ENCODE data around the gene TENM4.

DNA sequence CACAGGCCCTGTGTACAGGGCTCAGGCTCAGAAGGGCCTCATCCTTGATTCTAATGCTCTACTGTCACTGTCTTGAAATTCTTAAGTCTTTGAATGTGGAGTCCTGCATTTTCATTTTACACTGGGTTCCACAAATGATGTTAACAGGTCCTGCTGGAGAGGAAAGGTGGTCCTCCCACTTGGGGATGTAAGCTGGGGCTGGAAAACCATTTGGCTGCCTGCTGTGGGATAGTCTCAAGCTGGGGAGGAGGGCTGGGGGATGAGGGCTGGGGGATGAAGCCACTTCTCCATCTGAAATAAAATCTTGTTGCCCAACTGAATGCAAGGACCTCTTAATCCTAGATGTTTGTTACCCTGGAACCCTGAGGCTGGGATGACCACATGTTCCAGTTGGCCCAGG lies 423.0 kb downstream of the TENM4 start:
- TF ChIP-seq, protein P1, sequence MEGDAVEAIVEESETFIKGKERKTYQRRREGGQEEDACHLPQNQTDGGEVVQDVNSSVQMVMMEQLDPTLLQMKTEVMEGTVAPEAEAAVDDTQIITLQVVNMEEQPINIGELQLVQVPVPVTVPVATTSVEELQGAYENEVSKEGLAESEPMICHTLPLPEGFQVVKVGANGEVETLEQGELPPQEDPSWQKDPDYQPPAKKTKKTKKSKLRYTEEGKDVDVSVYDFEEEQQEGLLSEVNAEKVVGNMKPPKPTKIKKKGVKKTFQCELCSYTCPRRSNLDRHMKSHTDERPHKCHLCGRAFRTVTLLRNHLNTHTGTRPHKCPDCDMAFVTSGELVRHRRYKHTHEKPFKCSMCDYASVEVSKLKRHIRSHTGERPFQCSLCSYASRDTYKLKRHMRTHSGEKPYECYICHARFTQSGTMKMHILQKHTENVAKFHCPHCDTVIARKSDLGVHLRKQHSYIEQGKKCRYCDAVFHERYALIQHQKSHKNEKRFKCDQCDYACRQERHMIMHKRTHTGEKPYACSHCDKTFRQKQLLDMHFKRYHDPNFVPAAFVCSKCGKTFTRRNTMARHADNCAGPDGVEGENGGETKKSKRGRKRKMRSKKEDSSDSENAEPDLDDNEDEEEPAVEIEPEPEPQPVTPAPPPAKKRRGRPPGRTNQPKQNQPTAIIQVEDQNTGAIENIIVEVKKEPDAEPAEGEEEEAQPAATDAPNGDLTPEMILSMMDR (IDR thresholded peaks at IDR 0.05) = no peak
- TF ChIP-seq FOXM1 (IDR thresholded peaks at IDR 0.05; ENCODE audit: low read depth) (no peak), POLR2AphosphoS5 (IDR thresholded peaks at IDR 0.05; ENCODE audit: low read depth, low read length) (no peak), MXI1 (IDR thresholded peaks at IDR 0.05; ENCODE audit: low read depth, low read length) (no peak), ELF1 (IDR thresholded peaks at IDR 0.05) (no peak), RXRA (IDR thresholded peaks at IDR 0.05; ENCODE audit: borderline replicate concordance, low read depth) (no peak), EP300 (IDR thresholded peaks at IDR 0.05; ENCODE audit: borderline replicate concordance in 1 of 2, low read depth in 1 of 2, low read length in 1 of 2) (no peak), TAF1 (IDR thresholded peaks at IDR 0.05; ENCODE audit: borderline replicate concordance, low read depth, low read length) (no peak), EZH2phosphoT487 (IDR thresholded peaks at IDR 0.05; ENCODE audit: borderline replicate concordance, low read depth) (no peak), CHD2 (IDR thresholded peaks at IDR 0.05; ENCODE audit: low read length, partially characterized antibody) (no peak), NRF1 (IDR thresholded peaks at IDR 0.05; ENCODE audit: low read depth, low read length) (no peak)
- TF ChIP-seq, protein P2, sequence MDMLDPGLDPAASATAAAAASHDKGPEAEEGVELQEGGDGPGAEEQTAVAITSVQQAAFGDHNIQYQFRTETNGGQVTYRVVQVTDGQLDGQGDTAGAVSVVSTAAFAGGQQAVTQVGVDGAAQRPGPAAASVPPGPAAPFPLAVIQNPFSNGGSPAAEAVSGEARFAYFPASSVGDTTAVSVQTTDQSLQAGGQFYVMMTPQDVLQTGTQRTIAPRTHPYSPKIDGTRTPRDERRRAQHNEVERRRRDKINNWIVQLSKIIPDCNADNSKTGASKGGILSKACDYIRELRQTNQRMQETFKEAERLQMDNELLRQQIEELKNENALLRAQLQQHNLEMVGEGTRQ (IDR thresholded peaks at IDR 0.05; ENCODE audit: borderline replicate concordance, low read depth, low read length) = no peak
- TF ChIP-seq, protein P3, sequence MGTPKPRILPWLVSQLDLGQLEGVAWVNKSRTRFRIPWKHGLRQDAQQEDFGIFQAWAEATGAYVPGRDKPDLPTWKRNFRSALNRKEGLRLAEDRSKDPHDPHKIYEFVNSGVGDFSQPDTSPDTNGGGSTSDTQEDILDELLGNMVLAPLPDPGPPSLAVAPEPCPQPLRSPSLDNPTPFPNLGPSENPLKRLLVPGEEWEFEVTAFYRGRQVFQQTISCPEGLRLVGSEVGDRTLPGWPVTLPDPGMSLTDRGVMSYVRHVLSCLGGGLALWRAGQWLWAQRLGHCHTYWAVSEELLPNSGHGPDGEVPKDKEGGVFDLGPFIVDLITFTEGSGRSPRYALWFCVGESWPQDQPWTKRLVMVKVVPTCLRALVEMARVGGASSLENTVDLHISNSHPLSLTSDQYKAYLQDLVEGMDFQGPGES (IDR thresholded peaks at IDR 0.05; ENCODE audit: low read depth, low read length) = no peak
- TF ChIP-seq, protein P4, sequence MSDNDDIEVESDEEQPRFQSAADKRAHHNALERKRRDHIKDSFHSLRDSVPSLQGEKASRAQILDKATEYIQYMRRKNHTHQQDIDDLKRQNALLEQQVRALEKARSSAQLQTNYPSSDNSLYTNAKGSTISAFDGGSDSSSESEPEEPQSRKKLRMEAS (IDR thresholded peaks at IDR 0.05; ENCODE audit: low read depth) = no peak

Measured in SK-N-SH (cell line).